GM21360 (cell line): Measurements from ENCODE around the gene RBM20.
A peak's percentile ranks its signal among the peaks of the same experiment; 100 is the strongest.

ENCODE experiments used
- ATAC-seq: cut with Tn5 transposase; IDR thresholded peaks from one replicate; pipeline ENCODE4 v1.9.1; 2021; ENCODE audit warnings: mild to moderate bottlenecking, moderate library complexity; ENCODE audit not compliant: unreplicated experiment

RBM20 gene

GRCh38 chr10:110779489-110779888, 135.4 kb downstream of the RBM20 start:
- ATAC-seq: no peak

GRCh38 chr10:110780704-110781103, 136.6 kb downstream of the RBM20 start:
- no peak for ATAC-seq

GRCh38 chr10:110781139-110781538, 137.0 kb downstream of the RBM20 start:
- ATAC-seq: no peak

- ATAC-seq: no peak
Measured at GRCh38 chr10:110782616-110783015, 138.5 kb downstream of the RBM20 start.

- ATAC-seq: no peak
Measured at GRCh38 chr10:110783509-110784107, 139.5 kb downstream of the RBM20 start.

- no peak for ATAC-seq
Measured at GRCh38 chr10:110784198-110784597, 140.1 kb downstream of the RBM20 start.

DNA sequence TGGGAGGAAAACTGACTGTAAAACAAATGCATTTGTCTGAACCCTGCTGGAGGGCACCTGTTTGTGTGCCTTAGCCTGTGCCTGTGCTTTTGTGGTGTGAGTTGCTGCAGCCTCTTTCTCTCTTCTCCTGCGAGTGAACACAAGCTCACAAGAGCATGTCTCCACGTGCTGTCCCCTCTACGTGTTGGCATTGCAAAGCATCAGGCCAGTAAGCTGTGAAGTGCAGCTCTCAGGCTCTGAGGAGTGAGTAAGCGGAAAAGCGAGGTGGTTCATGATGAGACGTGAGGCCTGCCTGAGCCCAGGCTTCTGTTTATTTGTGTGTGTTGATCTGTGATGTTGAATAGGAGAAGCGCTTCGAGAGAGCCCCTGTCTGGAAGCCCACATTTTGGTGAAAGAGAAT, 142.0 kb downstream of the RBM20 start:
- ATAC-seq: no peak

GRCh38 chr10:110788620-110789385, 144.7 kb downstream of the RBM20 start:
- ATAC-seq: no peak

- ATAC-seq: no peak
Measured at GRCh38 chr10:110789604-110790433, 145.7 kb downstream of the RBM20 start.

DNA sequence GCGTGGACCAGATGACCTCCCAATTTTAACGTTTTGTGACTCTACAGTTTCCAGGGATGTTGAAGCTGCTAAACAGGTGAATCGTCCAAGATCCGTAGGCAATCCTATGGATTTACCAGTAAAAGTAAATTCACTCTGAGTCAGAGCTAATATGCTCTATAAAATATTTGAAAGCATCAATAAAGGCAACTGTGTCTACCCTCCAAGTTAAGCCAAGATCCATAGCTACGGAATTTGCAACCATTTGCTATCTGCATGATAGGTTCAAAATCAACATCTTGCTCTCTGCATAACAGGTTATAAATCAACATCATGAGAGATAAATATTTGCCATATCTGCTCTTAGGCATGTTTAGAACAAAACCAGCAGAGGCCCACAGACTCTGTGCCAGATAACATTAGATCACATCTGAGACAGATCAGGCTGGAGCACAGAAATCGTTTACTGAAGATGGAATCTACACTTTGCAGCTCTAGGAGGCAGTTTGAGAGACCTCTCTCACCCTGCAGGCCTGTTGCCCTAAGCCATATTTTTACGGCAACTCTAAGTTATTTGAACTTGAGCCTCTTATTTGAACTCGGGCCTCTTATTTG, 146.9 kb downstream of the RBM20 start:
- no peak for ATAC-seq

DNA sequence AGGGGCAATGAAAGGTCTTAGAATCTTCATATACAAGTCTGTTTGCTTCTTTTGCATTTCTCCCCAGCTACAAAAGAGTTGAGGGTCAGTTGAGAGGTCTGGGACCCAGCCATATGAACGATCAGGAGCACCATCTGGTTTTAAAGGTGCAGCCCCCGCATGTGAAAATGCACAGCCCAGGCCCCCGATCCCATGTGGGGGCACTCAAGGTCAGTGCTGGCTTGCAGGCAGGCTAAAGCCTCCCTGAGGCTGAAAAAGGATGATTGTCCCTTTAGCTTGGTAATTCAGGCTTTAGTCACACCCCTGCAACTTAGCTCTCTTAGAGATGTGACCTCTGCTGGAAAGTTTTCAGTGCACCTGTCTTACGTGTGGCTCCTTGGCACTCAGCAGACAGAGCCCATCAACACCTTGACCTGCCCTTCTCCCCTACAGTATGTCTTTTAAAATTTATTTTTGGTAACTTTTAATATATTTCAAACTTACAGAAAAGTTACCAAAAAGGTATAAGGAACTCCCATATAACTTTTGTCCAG, 147.5 kb downstream of the RBM20 start:
- ATAC-seq: no peak

GRCh38 chr10:110792476-110793125, 148.5 kb downstream of the RBM20 start:
- ATAC-seq: no peak

GRCh38 chr10:110793128-110793812, 149.1 kb downstream of the RBM20 start:
- ATAC-seq: no peak

DNA sequence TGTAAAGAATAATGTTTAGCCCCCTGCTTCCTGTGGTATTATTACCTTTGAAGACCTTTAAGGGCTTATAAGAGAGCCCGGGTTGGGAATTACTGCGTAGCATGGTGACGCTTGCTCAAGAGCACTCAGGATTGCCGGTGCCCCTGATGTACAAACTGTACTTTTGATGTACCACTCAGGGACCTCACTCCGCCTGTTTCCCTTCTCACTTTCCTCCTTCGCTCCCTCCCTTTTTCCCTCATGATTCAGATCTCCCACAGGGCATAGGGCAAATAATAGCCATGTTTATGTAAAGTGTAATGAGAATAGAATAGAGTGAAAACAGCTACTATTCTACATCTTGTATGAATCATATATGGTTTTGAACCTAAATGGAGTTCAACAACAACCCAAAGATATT, 149.8 kb downstream of the RBM20 start:
- ATAC-seq: no peak

DNA sequence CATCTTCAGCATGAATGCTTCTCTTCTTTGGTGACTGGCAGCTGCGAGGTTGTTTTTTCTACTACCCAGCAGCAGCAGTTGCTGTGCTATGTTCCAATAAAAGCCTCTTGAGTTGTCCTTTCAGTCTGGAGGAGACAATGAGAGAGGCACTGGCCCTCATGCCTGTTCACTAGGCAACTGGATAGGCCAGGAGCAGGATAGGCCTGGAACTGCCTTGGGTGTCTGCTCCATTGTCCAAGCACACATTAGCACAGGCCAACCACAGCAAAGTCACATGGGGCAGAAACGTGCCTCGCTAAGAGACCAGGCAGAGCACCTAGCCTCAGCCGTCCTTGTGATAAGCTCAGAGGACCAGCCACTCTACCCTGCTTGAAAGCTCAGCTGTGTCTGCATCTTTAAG, 150.7 kb downstream of the RBM20 start:
- no peak for ATAC-seq

- ATAC-seq: no peak
Measured at GRCh38 chr10:110797416-110797815, 153.3 kb downstream of the RBM20 start.

DNA sequence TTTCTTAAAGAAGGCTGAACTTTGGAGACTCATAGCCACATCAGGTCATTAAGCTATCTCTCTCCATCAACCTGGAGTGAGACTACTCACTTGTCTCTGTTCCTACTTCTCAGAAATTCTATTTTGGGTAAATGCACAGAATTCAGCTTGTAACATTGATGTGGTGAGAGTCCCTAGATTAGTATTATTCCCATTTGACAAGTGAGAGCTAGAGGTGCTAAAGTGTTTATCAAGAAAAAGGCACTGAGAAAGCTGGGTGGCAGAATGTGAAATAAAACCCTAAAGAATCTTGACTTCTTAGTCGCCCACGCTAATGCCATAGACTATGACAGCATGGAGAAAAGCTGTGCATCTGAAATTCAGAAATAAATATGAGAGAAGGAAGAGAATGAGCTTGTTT, 154.2 kb downstream of the RBM20 start:
- no peak for ATAC-seq

DNA sequence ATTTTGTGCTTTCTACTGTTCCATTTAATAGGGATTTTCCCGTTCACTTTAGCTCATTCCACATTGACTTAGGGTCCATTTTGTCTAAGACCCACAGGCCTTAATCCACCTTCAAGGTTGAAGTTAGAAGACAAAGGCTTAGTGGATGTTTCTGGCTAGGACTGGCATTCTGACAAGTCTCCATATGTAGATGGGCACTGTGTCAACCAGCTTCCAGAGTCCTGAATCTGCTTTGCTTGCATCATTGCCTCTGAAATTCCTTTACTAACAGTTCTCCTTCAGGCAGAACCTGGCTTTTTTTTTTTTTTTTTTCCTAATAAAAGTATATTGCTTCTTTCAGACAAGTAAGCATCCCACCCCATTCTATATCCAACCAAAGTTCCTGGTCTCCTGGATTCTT, 158.0 kb downstream of the RBM20 start:
- ATAC-seq: no peak

- peak; percentile 58 for ATAC-seq
Measured at GRCh38 chr10:110802551-110803238, 158.6 kb downstream of the RBM20 start.
